Stimulated activated CD4-positive, alpha-beta T cell treated with anti-CD3 and anti-CD28 coated beads, Interleukin-4, amount 100 ng/mL, for 4 hours (primary cell): Measurements from ENCODE around the gene CUEDC1.

Experiments
- DNase-seq, 2 experiments: peaks; one replicate each; pipeline ENCODE4 v3.0.0-alpha.2; 2020

CUEDC1 gene

DNA sequence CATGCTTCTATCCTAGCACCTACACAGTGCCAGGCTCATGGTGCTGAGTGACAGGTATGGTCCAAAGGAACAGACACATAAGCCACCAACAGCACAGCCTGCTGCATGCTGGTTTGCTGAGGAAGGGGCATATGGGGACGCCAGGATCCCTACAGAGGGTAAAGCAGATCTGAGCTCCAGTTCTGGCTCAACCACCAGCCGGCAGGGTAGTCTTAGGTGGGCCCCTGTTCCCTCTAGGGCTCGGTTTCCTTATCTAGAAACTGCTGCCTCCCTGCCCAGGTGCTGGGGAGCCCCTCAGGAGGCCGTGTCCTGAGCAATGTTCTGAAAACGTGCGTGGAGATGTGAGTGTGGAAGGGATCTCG lies 81.2 kb downstream of the CUEDC1 start:
- no peak for DNase-seq

DNA sequence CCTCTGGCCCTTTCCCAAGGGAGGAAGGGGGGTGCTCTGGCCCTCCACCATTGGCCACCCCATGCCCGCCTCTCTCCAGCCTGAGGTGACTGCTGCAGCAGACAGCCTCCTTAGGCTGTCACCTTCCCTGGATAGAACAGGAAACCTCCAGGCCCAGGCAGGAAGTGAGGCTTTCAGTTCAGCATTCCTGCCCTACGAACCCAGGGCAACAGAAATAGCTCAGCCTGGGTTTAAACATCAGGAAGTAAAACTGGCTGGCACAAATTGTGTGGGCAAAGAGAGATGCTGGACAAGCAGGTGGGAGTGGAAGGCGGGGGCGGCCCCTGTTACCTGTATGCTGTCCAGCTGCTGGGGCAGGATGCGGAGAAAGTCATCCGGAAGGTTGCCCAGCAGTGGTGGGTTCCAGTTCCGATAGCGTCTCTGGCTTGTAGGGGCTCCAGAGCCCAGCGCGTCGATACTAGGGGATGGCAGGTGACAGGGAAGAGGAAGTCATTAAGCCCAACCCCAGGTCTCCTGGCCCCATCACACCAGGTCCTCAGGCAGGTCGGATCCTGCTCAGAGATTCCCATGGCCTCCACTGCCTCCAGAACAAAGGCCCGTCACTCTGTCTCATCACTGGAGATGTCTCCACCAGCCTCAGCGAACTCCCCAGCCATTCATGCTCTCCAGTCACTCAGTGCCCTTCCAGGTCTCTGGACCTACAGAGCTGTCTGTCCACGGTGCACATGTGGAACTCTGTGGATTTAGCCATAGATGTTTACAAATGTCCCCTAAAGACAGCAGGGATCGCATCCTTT lies 81.8 kb downstream of the CUEDC1 start:
- no peak for DNase-seq

GRCh38 chr17:57872536-57872935 lies 82.7 kb downstream of the CUEDC1 start:
- DNase-seq: no peak

- DNase-seq: no peak
Measured at GRCh38 chr17:57871863-57872262, 83.3 kb downstream of the CUEDC1 start.

DNA sequence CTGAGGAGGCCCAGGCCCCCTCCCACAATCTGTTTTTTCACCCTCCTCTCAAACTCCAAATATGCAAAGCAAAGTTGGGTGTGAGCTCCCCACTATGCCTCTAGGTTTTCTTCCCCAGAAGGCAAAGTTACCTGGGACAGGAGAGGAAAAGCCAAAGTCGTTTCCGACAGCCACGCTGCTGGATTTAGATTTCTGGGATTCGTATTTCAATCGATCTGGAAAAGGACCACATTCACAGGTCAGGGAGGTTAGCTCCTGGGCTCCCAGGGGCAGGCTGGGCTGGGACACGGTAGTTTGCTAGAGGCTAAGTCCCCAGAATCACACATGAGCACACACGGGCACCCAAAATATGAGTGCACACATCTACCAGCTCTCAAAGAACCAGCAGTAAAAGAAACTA lies 84.1 kb downstream of the CUEDC1 start:
- DNase-seq: no peak

- no peak for DNase-seq
Measured at GRCh38 chr17:57870283-57870635, 85.0 kb downstream of the CUEDC1 start.

DNA sequence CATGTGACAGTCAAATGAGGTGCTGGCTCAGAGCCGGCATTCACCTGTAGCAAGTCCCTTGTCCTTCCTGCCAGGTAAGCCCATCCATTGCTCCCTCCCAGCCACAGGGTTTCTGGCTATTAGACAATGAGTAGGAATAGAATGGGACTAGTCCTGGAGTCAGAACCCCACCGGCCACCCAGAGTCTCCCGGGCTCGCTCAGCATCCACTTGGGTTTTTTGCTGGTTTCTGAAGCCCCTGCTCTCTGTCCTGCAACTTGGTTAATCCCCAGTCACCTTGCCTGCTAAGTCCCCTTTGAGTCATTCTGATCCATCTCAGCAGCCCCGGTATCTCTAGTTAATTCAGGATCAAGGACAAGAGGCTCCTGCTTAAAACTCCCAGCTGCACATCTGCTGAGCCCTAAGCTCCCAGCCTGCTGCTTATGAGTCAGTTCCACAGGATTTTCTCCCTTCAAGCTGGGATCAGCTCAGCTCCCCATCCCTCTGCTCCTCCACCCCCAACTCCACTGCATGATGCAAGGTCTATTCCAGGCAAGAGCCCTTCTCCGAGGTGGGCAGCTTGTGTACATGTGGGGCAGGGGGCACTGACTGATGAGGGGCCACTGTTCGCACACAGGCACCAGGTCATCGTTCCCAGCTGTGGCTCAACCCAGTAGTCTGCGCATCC lies 85.5 kb downstream of the CUEDC1 start:
- DNase-seq: no peak

DNA sequence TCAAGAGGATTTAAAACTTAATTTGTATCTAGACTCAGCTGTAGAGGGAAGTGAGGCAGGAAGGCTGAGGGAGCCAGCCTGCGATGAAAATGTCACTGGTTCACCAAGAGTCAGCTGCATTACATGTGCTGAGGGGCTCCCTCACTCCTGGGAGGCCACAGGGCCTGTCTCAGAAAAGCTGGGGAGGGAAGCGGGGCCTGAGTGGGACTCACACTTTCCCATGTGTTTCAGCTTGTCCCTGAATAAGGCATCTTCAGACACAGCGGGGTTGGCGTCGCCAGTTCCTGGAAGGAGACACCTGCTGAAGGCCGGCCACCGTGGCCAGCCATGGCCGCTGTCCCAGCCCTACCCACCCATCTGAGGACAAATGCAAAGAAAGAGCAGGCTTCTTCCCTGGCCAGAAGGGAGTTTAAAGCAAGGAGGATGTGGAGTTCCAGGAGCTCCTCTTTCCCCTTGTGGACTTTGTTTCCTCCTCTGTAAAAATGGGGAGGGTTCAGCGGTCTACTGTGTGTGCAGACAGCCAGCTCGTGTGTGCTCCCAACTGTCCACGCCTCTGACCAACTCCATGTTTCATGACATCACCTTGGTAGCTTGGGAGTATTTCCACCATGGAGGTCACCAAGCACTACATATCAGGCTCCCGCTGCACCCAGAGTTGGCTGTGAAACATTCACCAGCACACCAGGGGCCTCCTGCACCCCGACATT lies 86.1 kb downstream of the CUEDC1 start:
- DNase-seq: no peak

DNA sequence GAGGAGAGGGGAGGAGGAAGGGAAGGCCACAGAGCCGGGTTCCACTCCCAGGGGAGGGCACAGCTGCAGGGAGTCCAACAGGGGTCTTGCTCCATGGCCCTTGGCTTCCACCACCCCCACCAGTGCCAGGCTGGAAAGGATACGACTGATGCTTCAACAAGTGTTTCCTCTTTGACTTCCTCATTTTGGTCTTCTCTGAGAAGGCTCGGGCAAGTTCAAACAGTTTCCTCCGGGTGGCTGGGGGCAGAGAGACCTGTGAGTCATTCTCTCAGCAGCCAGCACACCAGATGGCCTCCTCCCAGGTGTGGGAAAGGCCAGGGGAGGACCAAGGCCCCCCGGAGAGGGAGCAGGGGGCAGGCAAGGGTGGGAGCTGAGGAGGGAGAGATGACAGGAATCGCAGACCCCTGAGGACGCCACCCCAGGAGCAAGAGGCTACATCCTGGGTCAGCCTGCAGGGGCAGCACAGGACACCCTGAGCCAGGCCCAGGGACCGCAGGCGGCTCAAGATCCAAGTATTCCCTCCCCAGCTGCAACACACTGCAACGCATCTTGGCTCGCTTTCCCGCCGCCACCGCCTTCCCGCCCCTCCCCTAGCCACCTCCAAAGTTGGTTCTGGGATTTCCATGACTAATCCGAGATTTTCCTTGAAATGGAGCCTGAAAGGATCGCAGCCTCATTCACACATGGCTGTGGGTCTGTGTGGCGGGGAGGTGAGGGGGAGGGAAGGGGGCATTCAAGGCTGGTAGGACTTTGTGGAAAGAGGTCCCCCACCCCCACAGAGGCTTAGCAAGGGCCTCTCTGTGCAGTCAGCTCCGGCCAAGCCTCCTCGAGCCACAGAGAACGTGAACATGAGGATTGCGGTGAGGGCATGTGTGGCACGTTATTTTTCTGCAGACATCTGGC lies 87.0 kb downstream of the CUEDC1 start:
- peak in 1 of 2 experiments; percentile 22 for DNase-seq

DNA sequence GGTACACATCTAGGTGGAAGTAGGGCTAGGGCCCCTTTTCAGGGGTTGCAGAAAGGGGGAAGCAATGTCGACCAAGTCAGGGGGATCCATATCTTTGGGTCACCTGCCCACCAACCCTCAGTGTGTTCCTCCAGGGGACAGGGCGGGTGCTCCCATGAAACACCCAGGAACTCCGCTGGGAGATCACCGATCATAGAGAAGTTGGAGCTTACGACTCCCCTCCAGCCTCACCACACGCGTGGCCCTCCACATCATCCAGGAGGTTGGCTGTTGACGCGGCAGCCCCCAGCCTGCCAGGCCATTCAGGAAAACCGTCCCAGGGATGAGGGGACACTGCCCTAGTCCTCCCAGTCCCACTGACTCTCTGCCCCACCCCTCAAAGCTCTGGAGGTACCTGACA lies 88.1 kb downstream of the CUEDC1 start:
- DNase-seq: no peak

DNA sequence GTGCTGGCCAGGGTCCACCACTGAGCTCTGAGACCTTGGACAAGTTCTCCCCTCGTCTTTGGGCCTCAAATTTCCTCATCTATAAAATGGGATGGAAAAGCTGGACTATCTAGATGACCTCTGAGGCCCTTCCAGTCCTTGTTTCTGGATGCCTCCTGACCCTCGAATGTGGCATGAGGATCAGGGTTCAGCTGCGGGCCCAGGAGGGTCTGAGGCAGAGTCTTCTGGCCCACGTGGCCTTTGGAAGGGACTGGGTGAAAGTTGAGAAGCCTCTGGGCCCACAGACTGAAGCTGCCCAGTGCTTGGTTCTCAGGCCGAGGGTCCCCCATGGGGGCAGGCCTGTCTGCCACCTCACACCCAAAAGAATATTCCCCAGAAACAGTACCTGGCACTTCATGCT lies 88.5 kb downstream of the CUEDC1 start:
- no peak for DNase-seq

- DNase-seq: no peak
Measured at GRCh38 chr17:57866319-57866718, 88.9 kb downstream of the CUEDC1 start.

DNA sequence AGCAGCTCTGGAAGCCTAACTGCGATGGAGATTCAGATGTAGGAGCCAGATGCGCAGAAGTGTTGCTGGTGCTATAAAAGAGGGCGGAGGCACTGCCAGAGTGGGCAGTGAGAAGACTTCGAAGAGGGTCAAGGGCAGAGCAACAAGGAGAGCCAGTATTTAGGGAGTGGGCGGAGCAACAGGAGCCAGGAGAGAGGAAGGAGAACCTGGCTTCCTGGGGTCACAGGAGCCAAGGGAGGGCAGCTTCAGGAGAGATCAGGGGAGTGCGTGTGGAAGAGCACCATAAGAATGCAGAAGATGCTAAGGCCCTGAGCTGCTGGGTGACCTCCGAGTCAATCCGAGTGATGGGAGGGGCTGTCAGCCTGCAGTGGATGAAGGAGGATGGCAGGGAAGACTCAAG lies 90.9 kb downstream of the CUEDC1 start:
- no peak for DNase-seq

- no peak for DNase-seq
Measured at GRCh38 chr17:57862694-57863667, 92.2 kb downstream of the CUEDC1 start.

DNA sequence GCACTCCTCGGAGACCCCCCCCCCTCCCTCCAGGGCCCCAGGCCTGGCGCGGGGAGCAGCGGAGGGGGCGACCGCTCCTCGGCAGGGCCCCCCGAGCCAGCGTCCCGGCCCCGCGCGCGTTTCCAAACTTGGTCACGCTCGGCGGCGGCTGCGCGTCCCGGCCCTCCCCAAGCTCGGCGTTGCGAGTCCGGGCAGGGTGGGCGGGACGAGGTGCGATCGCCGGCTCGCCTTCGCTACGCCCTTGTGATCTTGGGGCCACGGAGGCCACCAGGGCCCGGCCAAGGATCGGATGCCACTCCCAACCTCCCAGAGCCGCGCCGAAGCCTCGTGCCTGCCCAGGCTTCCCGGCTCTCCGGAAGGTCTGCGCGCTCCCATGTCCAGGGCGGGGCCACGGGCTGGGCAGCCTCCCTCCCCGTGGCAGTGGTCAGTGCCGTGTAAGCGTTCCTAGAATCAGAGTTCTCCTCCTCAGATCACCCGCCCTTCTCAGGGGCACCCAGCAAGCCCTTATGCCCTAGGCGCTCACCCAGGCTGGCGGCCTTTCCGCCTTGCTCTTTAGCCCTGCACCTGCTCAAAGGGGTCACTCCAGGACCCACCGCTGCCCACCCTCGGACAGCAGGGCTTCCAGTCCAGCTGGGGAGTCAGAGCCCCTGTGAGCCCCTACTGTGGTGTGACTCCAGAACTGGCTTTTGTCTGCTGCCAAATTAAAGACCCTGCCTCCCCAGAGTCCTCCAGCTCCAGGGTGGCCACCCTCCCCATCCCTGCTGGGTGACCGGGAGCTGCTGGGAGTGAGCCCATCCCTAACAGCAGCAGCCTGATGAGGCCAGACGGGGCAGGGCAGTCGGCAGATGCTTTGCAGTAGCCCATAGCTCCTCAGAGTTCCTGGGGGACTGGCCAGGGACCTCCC lies 93.2 kb downstream of the CUEDC1 start:
- no peak for DNase-seq

- peak; percentile 16 to 26 for DNase-seq
Measured at GRCh38 chr17:57861000-57861789, 94.0 kb downstream of the CUEDC1 start.

- no peak for DNase-seq
Measured at GRCh38 chr17:57860414-57860999, 94.7 kb downstream of the CUEDC1 start.

DNA sequence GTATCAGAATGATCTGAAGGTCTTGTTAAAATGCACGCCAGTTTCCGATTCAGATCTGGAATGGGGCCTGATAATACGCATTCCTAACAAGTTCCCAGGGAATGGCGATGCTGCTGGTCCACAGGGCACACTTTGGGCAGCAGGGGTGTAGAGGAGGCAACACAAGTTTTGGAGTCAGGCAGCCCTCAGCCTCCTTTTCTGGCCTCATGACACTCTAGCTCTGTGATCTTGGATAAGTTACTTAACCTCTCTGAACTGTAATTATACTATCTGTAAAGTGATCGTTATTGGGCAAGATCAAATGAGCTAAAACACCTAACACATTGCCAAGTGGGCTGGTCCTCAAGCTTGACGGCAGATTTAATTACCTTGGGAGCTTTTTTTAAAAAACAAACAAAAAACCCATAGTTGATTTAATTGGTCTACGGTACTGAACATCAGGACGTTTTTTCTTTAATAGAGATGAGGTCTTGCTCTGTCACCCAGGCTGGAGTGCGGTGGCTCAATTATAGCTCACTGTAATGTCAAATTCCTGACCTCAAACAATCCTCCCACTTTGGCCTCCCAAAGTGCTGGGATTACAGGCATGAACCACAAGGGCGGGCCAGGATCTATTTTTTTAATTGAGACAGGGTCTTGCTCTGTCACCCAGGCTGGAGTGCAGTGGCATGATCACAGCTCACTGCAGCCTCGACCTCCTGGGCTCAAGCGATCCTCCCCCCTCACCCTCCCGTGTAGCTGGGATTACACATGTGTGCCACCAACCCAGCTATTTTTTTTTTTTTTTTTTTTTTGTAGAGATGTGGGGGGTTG lies 95.4 kb downstream of the CUEDC1 start:
- no peak for DNase-seq

GRCh38 chr17:57858838-57859237 lies 96.4 kb downstream of the CUEDC1 start:
- DNase-seq: no peak
